CD1c-positive myeloid dendritic cell (primary cell): ENCODE results near the gene IQUB.
"Not testable (repeated sequence)": the region's sequence is repeated elsewhere in the genome, so short reads cannot be mapped to it uniquely, and the experiment has no call there.

Experiments used
- DNase-seq: peaks from one replicate; pipeline ENCODE4 v3.0.0-alpha.2; 2016; ENCODE audit errors: extremely low spot score

IQUB gene

GRCh38 chr7:123415625-123416024, 118.8 kb downstream of the IQUB start:
- no peak for DNase-seq

GRCh38 chr7:123410273-123410904, 124.0 kb downstream of the IQUB start:
- no peak for DNase-seq

GRCh38 chr7:123407951-123408350, 126.4 kb downstream of the IQUB start:
- not testable (repeated sequence) for DNase-seq
